Epithelial cell of proximal tubule (primary cell): Measurements from ENCODE around the gene ALDH3A2. TPM values are rescaled to one million over a fixed set of nuclear protein-coding genes. Genes with fewer than 3 reads are reported as not detected.

Experiments used
- DNase-seq: peaks from one replicate; pipeline ENCODE4 v3.0.0-alpha.2; 2011; ENCODE audit warnings: low read depth
- H3K4me3 ChIP-seq: 2 replicates; pipeline ENCODE4 v1.5.1; 2011; ENCODE audit warnings: low read depth, mild to moderate bottlenecking, low read length
- CTCF ChIP-seq: conservative IDR thresholded peaks from 2 replicates; pipeline ENCODE4 v1.5.1; 2012; ENCODE audit warnings: low read depth, mild to moderate bottlenecking, low read length
- total RNA-seq: library from RNA; depleted of rRNA; stranded (reverse); fragments of >200 nt; gene quantifications from 2 replicates; pipeline ENCODE4 v1.2.3, GENCODE V29; 2015

Gene ALDH3A2
- total RNA-seq, 1 donor from 2014 or later, result 30.9 TPM

DNA sequence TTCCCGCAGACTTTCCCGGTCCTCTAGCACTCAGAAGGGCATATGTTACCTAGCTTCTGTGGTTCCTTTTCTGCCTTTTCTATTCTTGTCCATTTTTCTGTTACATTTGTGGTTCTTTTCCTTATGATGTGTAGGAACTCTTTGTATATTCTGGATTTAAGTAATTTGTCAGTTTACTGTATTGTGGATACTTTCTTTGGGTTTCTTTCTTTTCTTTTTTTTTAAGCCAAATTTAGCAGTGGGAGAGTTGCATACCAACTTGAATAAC is 657 bp downstream of the ALDH3A2 start:
- no peak for TF ChIP-seq CTCF
- no peak for DNase-seq

GRCh38 chr17:19650826-19651225 is 2.3 kb downstream of the ALDH3A2 start:
- peak overlapping the region; percentile 4 for H3K4me3 ChIP-seq
- DNase-seq, result no peak

More for the DNA sequence above, 657 bp downstream of the ALDH3A2 start:
- H3K4me3 ChIP-seq, result peak overlapping the region; percentile 76

DNA sequence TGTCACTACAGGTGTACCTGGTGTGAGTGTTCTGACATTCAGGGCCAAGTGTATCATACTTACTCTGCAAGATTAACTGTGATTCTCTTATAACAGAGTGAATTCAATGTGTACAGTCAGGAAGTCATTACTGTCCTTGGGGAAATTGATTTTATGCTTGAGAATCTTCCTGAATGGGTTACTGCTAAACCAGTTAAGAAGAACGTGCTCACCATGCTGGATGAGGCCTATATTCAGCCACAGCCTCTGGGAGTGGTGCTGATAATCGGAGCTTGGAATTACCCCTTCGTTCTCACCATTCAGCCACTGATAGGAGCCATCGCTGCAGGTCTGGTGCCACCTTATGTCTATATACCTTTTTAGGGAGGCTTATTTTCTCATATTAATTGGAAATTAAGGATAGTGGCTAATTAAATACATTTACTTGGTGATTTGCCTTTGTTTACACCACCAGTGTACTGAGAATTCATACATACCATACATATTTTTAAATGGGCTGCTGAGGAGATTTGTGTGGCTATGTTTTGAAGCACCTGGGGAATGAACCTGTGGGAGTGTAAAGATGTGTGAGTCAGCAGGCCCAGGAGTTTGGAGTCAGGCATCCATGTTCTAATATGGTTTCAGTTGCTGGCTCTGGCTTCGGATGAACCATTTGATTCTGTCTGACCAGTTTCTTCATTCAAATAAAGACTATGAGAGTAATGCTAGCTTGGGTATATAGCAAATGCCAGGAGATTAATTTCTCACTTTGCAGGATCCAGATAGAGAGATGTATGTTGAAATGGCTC is 3.1 kb downstream of the ALDH3A2 start:
- no peak for DNase-seq
- TF ChIP-seq CTCF, result no peak
- no peak overlapping the region for H3K4me3 ChIP-seq

More at GRCh38 chr17:19650826-19651225, 2.3 kb downstream of the ALDH3A2 start:
- no peak for TF ChIP-seq CTCF

GRCh38 chr17:19652595-19652994 is 4.0 kb downstream of the ALDH3A2 start:
- DNase-seq, result no peak
- H3K4me3 ChIP-seq, result no peak overlapping the region
- TF ChIP-seq CTCF, result no peak

DNA sequence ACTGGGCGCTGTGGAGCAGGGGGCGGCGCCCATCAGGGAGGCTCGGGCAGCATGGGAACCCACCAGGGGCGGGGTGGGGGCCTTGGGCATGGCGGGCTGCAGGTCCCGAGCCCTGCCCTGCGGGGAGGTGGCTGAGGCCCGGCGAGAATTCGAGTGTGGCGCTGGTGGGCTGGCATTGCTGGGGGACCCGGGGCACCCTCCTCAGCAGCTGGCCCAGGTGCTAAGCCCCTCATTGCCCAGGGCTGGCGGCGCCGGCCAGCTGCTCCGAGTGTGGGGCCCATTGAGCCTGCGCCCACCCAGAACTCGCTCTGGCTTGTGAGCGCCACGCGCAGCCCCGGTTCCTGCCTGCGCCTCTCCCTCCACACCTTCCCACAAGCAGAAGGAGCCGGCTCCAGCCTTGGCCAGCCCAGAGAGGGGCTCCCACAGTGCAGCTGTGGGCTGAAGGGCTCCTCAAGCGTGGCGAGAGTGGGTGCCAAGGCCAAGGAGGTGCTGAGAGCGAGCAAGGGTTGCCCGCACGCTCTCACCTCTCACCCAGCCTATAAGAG is 5.9 kb downstream of the ALDH3A2 start:
- H3K4me3 ChIP-seq, result no peak overlapping the region
- TF ChIP-seq CTCF, result no peak
- no peak for DNase-seq

DNA sequence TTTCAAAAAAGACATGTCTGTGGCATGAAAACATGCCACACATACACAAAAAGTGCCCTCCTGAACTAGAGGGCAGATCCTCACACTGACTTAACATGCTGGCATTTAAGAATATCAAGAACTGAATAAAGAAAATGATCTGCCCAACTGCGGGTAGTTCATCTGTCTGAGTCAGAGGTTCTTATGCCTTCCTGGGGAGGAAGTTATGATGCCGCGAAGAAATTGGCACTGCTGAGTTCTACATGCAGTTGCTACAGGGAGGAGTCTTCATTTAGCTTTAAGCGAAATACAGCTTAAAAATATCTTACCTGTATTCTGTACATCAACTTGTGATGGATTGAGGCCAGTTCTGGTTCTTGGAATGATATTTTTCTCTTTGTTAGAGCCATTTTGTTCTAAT is 6.3 kb downstream of the ALDH3A2 start:
- DNase-seq, result no peak
- H3K4me3 ChIP-seq, result no peak overlapping the region
- no peak for TF ChIP-seq CTCF

DNA sequence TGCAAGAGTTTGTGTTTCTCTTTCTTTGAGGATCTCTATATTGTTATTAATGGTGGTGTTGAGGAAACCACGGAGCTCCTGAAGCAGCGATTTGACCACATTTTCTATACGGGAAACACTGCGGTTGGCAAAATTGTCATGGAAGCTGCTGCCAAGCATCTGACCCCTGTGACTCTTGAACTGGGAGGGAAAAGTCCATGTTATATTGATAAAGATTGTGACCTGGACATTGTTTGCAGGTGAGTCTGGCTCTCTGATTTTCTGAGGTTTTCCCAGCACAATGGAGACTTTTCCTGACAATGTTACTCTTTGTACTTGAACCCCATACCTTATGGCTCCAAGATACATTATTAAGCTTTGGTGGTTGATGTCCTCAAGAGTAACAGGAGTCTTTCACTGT is 7.8 kb downstream of the ALDH3A2 start:
- H3K4me3 ChIP-seq, result no peak overlapping the region
- DNase-seq, result no peak
- no peak for TF ChIP-seq CTCF
